PC-9 (cell line): ENCODE data around the gene SERP2. TPM values are rescaled to one million over a fixed set of nuclear protein-coding genes. Genes with fewer than 3 reads are reported as not detected.
A peak's percentile ranks its signal among the peaks of the same experiment; 100 is the strongest.
"Not testable (repeated sequence)": the region's sequence is repeated elsewhere in the genome, so short reads cannot be mapped to it uniquely, and the experiment has no call there.

Experiments
- Bru-seq: library from RNA; stranded (reverse); fragments of 400-500 nt; gene quantifications from one replicate; lab custom pipeline; 2021; lab: Mats Ljungman, UMichigan
- BruChase-seq, 2 experiments: library from RNA; stranded (reverse); fragments of 400-500 nt; gene quantifications; one replicate each; lab custom pipeline; 2021; lab: Mats Ljungman, UMichigan
- BruUV-seq: library from RNA; stranded (reverse); fragments of 400-500 nt; replicated peaks from 2 replicates; lab custom pipeline; 2021; lab: Mats Ljungman, UMichigan
- CTCF ChIA-PET: fragments of 300-600 bp; sonication (Branson Sonifier 250); formaldehyde crosslinking; loops from one replicate; lab custom pipeline; 2022; ENCODE audit warnings: antibody characterized with exemption; lab: Charles Lee
- POLR2A ChIA-PET: fragments of 300-600 bp; sonication (Branson Sonifier 250); formaldehyde crosslinking; loops from one replicate; lab custom pipeline; 2022; ENCODE audit warnings: antibody characterized with exemption; ENCODE audit not compliant: unreplicated experiment; lab: Charles Lee
- DNase-seq, 2 experiments: peaks; one replicate each; pipeline versions ENCODE4 v3.0.0 to v3.0.0-alpha.2; 2015 to 2022; ENCODE audit warnings: mixed read lengths in 1 of 2
- H2AFZ ChIP-seq: fragments of 200-600 bp; sonication (generic); 2 replicates; pipeline ENCODE4 v1.8.1; 2017; ENCODE audit warnings: antibody characterized with exemption
- H3F3A ChIP-seq: fragments of 200-600 bp; sonication (generic); 2 replicates; pipeline ENCODE4 v1.8.1; 2017; ENCODE audit warnings: antibody characterized with exemption, mild to moderate bottlenecking, low read depth; ENCODE audit not compliant: insufficient read depth
- H3K27ac ChIP-seq: fragments of 200-600 bp; sonication (generic); 2 replicates; pipeline ENCODE4 v1.6.1; 2016; ENCODE audit warnings: mixed run types
- H3K27me3 ChIP-seq: fragments of 200-600 bp; sonication (generic); 2 replicates; pipeline ENCODE4 v1.6.1; 2016; ENCODE audit warnings: low read depth, mixed run types; ENCODE audit not compliant: insufficient read depth
- H3K36me3 ChIP-seq: fragments of 200-600 bp; sonication (generic); 2 replicates; pipeline ENCODE4 v1.6.1; 2016; ENCODE audit warnings: low read depth, mixed run types
- H3K4me1 ChIP-seq: fragments of 200-600 bp; sonication (generic); replicated peaks from 2 replicates; pipeline ENCODE4 v1.6.1; 2016; ENCODE audit warnings: mixed run types; ENCODE audit not compliant: insufficient read depth
- H3K4me2 ChIP-seq: fragments of 200-600 bp; sonication (generic); 2 replicates; pipeline ENCODE4 v1.6.1; 2017; ENCODE audit warnings: mixed run types
- H3K4me3 ChIP-seq: fragments of 200-600 bp; sonication (generic); 2 replicates; pipeline ENCODE4 v1.6.1; 2016; ENCODE audit warnings: mixed run types
- H3K79me2 ChIP-seq: fragments of 200-600 bp; sonication (generic); 2 replicates; pipeline ENCODE4 v1.6.1; 2017; ENCODE audit warnings: low read depth, mixed run types
- H3K9me2 ChIP-seq: fragments of 200-600 bp; sonication (generic); 2 replicates; pipeline ENCODE4 v1.8.1; 2017; ENCODE audit warnings: mild to moderate bottlenecking; ENCODE audit not compliant: insufficient read depth
- H3K9me3 ChIP-seq: fragments of 200-600 bp; sonication (generic); 2 replicates; pipeline ENCODE4 v1.8.1; 2016; ENCODE audit warnings: low read depth; ENCODE audit not compliant: insufficient read depth
- H4K20me1 ChIP-seq: fragments of 200-600 bp; sonication (generic); 2 replicates; pipeline ENCODE4 v1.8.1; 2017; ENCODE audit not compliant: insufficient read depth
- CTCF ChIP-seq: fragments of 200-600 bp; sonication (generic); conservative IDR thresholded peaks from 2 replicates; pipeline ENCODE4 v1.6.1; 2017; ENCODE audit warnings: mixed run types, antibody characterized with exemption, mild to moderate bottlenecking, moderate library complexity
- EZH2 ChIP-seq: fragments of 200-600 bp; sonication (generic); IDR thresholded peaks from 2 replicates; pipeline ENCODE4 v1.8.0; 2017; ENCODE audit warnings: antibody characterized with exemption, low read depth
- intact Hi-C: fragments of 100-400 bp; cut with micrococcal nuclease; formaldehyde crosslinking; loops from one replicate; pipeline ENCODE4 v1.10.0; 2022; ENCODE audit not compliant: unreplicated experiment
- long read RNA-seq: library from polyadenylated mRNA; stranded (forward); transcript quantifications from one replicate; pipeline ENCODE4 v2.0.0, GENCODE V29; 2022
- total RNA-seq: library from RNA; stranded (reverse); gene quantifications from 2 replicates; pipeline ENCODE4 v1.2.3, GENCODE V29; 2021

SERP2 gene
- 0.70 and 0.90 TPM in 2 replicates for total RNA-seq
- Bru-seq, nascent RNA = percentile 22 among the genes with signal in this experiment
- percentile 23 among the genes with signal in this experiment for BruChase-seq, experiment 1, labeled RNA remaining after a 2-hour chase
- BruChase-seq, experiment 2, labeled RNA remaining after a 6-hour chase = percentile 16 among the genes with signal in this experiment
- long read RNA-seq = 0 reads

GRCh38 chr13:44373601-44374347 is at the start of gene SERP2:
Gene SERP2 (plus strand): TSS chr13:44373824. CDS start chr13:44374026, 202 bp downstream.
- intact Hi-C loops = no loop called here
- no peak within 1 kb of the TSS for H3K27ac ChIP-seq
- ChIA-PET CTCF (no interaction called here), POLR2A (no interaction called here)
- no peak within 1 kb of the TSS for H3K4me2 ChIP-seq
- no peak within 1 kb of the TSS for H2AFZ ChIP-seq
- no peaks in the 10 kb centered on the region for H3K79me2 ChIP-seq
- H3K4me1 ChIP-seq = peaks cover 15% of the 10 kb centered on the region
- H3K36me3 ChIP-seq = no peaks in the 10 kb centered on the region
- no peaks in the 10 kb centered on the region for H3K27me3 ChIP-seq
- H4K20me1 ChIP-seq = no peaks in the 10 kb centered on the region
- DNase-seq = no peak
- TF ChIP-seq EZH2 = no peak
- TF ChIP-seq CTCF = no peak
- H3K9me3 ChIP-seq = no peaks in the 10 kb centered on the region
- H3F3A ChIP-seq = no peaks in the 10 kb centered on the region
- no peaks in the 10 kb centered on the region for H3K9me2 ChIP-seq
- H3K4me3 ChIP-seq = no peak within 1 kb of the TSS
- no TSS peak for BruUV-seq

GRCh38 chr13:44326961-44327360 is 46.7 kb upstream of the SERP2 start:
- no peak overlapping the region for H2AFZ ChIP-seq
- H3K4me1 ChIP-seq = peaks cover 19% of the 10 kb centered on the region
- no peak for DNase-seq
- H3K9me3 ChIP-seq = no peaks in the 10 kb centered on the region
- no peaks in the 10 kb centered on the region for H3K9me2 ChIP-seq
- ChIA-PET CTCF (no interaction called here), POLR2A (no interaction called here)
- intact Hi-C loops = no loop called here
- no peaks in the 10 kb centered on the region for H3K79me2 ChIP-seq
- no peak overlapping the region for H3K27ac ChIP-seq
- H4K20me1 ChIP-seq = no peaks in the 10 kb centered on the region
- H3K27me3 ChIP-seq = no peaks in the 10 kb centered on the region
- no peak overlapping the region for H3K4me3 ChIP-seq
- H3K4me2 ChIP-seq = no peak overlapping the region
- peaks cover 3% of the 10 kb centered on the region; the same call in 1 of the 2 replicates for H3F3A ChIP-seq
- H3K36me3 ChIP-seq = no peaks in the 10 kb centered on the region
- TF ChIP-seq CTCF (no peak), EZH2 (no peak)
- BruUV-seq = no TSS peak

DNA sequence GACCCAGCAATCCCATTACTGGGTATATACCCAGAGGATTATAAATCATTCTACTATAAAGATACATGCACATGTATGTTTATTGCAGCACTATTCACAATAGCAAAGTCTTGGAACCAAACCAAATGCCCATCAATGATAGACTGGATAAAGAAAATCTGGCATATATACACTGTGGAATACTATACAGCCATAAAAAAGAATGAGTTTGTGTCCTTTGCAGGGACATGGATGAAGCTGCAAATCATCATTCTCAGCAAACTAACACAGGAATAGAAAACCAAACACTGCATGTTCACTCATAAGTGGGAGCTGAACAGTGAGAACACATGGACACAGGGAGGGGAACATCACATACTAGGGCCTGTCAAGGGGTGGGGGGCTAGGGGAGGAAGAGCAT is 44.6 kb upstream of the SERP2 start:
- H2AFZ ChIP-seq, DNase-seq, BruUV-seq, H3K27me3 ChIP-seq, H3K27ac ChIP-seq, H3K4me3 ChIP-seq, H4K20me1 ChIP-seq, H3K79me2 ChIP-seq, H3K4me2 ChIP-seq, H3K36me3 ChIP-seq, CTCF ChIA-PET, H3F3A ChIP-seq, POLR2A ChIA-PET, H3K9me3 ChIP-seq, intact Hi-C loops, H3K9me2 ChIP-seq, H3K4me1 ChIP-seq: not testable (repeated sequence)
